Measurements from ENCODE around the gene SETD4. TPM values are rescaled to one million over a fixed set of nuclear protein-coding genes. Genes with fewer than 3 reads are reported as not detected.

The SETD4 gene
- total RNA-seq, 1 experiment from 2014 or later: 22.6 TPM

DNA sequence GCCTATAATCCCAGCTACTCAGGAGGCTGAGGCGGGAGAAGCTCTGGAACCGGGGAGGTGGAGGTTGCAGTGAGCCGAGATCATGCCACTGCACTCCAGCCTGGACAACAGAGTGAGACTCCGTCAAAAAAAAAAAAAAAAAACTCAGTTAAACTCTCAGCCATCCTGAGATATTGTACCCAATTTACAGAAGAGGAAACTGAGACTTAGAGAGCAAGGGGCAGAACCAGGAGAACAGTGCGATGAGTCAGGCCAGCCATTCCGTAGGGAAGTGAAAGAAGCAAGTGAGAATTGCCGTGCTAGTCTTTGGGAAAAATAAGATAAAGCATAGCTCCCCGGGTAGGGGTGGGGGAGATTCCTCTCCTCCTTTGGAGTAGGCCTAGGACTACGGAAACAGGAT is 69.7 kb downstream of the SETD4 start:
- no peaks in the 10 kb centered on the region for H3K9me3 Mint-ChIP-seq (ENCODE audit: unreplicated experiment)
- POLR2A ChIA-PET: no interaction called here
- H3K27me3 Mint-ChIP-seq (ENCODE audit: insufficient read depth, unreplicated experiment): peaks cover 15% of the 10 kb centered on the region

GRCh38 chr21:35989138-35989735 is 71.1 kb downstream of the SETD4 start:
- Mint-ChIP-seq H3K36me3 (ENCODE audit: insufficient read depth, unreplicated experiment) (no peaks in the 10 kb centered on the region), H3K4me1 (ENCODE audit: insufficient read depth, unreplicated experiment) (no peaks in the 10 kb centered on the region), H3K4me3 (ENCODE audit: unreplicated experiment) (no peak overlapping the region), H3K27me3 (ENCODE audit: insufficient read depth, unreplicated experiment) (peaks cover 27% of the 10 kb centered on the region), H3K27ac (ENCODE audit: low read depth, unreplicated experiment) (no peak overlapping the region), H3K9me3 (ENCODE audit: unreplicated experiment) (no peaks in the 10 kb centered on the region)
- ChIA-PET CTCF (interaction anchor here (0.5 to 1.4 kb wide), 3 partner anchors 10 to 124 kb away, joined by 3 to 4 read pairs (median 3); no protein-coding TSS in a partner anchor), POLR2A (no interaction called here)
- no peak for TF ChIP-seq CTCF (IDR thresholded peaks at IDR 0.05; ENCODE audit: unreplicated experiment)
- BruUV-seq (replicated peaks): no TSS peak
- peak; percentile 12 for DNase-seq (ENCODE audit: unreplicated experiment)
- intact Hi-C loops (cut with micrococcal nuclease): no loop called here

More for the DNA sequence above, 69.7 kb downstream of the SETD4 start:
- H3K36me3 Mint-ChIP-seq (ENCODE audit: insufficient read depth, unreplicated experiment): no peaks in the 10 kb centered on the region
- intact Hi-C loops (cut with micrococcal nuclease): no loop called here
- CTCF ChIA-PET: interaction anchor here (0.6 kb wide), 1 partner anchor 15 kb away, joined by 4 read pairs; no protein-coding TSS in a partner anchor
- no peak overlapping the region for H3K4me3 Mint-ChIP-seq (ENCODE audit: unreplicated experiment)
- no peak overlapping the region for H3K27ac Mint-ChIP-seq (ENCODE audit: low read depth, unreplicated experiment)
- no peak for DNase-seq (ENCODE audit: unreplicated experiment)
- no peak for TF ChIP-seq CTCF (IDR thresholded peaks at IDR 0.05; ENCODE audit: unreplicated experiment)
- no TSS peak for BruUV-seq (replicated peaks)
- H3K4me1 Mint-ChIP-seq (ENCODE audit: insufficient read depth, unreplicated experiment): no peaks in the 10 kb centered on the region

DNA sequence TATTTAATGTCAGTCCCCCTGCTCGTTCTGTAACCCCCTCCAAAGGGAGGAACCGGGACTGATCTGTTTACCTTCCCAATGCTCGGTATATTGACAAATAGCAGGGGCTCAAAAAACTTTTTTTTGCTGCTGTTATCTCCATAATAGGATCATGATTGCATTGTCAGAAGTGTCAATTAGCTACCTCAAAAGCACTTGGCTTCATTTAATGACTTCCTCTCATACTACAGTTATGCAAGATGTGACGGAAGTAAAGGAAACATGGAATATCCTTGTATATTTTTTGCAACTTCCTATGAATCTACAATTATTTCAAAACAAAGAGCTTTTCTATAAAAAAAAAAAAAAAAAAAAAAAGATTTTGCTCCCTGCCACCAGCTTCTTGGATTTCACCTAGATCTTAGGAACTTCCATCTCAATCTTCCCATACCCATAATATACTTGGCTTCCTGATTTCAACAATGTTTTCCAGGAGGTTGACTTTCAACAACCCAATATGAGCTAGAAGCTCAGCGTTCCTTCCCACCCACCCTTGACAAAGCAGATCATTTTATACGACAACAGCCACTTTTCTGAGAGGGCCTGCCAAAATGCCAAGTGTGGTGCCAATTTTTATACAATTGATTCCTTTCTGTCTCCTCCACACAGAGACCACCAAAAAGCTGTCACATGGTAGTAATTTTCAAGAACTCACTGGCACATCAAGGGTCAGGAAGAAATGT is 71.7 kb downstream of the SETD4 start:
- BruUV-seq (replicated peaks): no TSS peak
- intact Hi-C loops (cut with micrococcal nuclease): no loop called here
- POLR2A ChIA-PET: no interaction called here

More for the DNA sequence above, 71.7 kb downstream of the SETD4 start:
- no peaks in the 10 kb centered on the region for H3K4me1 Mint-ChIP-seq (ENCODE audit: insufficient read depth, unreplicated experiment)
- peaks cover 30% of the 10 kb centered on the region for H3K27me3 Mint-ChIP-seq (ENCODE audit: insufficient read depth, unreplicated experiment)
- no peaks in the 10 kb centered on the region for H3K9me3 Mint-ChIP-seq (ENCODE audit: unreplicated experiment)
- no peaks in the 10 kb centered on the region for H3K36me3 Mint-ChIP-seq (ENCODE audit: insufficient read depth, unreplicated experiment)
- no peak for DNase-seq (ENCODE audit: unreplicated experiment)
- CTCF ChIA-PET: interaction anchor here (0.5 to 1.4 kb wide), 3 partner anchors 10 to 915 kb away, joined by 3 to 4 read pairs (median 3); no protein-coding TSS in a partner anchor
- H3K27ac Mint-ChIP-seq (ENCODE audit: low read depth, unreplicated experiment): no peak overlapping the region
- no peak for TF ChIP-seq CTCF (IDR thresholded peaks at IDR 0.05; ENCODE audit: unreplicated experiment)
- no peak overlapping the region for H3K4me3 Mint-ChIP-seq (ENCODE audit: unreplicated experiment)
